ENCODE results near the gene FBRSL1.
"Not testable (repeated sequence)": the region's sequence is repeated elsewhere in the genome, so short reads cannot be mapped to it uniquely, and the experiment has no call there.

FBRSL1 gene

GRCh38 chr12:132530447-132530846 lies 40.5 kb downstream of the FBRSL1 start:
- TF ChIP-seq SPI1 (IDR thresholded peaks at IDR 0.05; ENCODE audit: borderline replicate concordance, low read depth): no peak
- TF ChIP-seq POLR2AphosphoS5 (IDR thresholded peaks at IDR 0.05; ENCODE audit: low read depth): no peak
- TF ChIP-seq GABPA (IDR thresholded peaks at IDR 0.05; ENCODE audit: low read depth): no peak

GRCh38 chr12:132530851-132531250 lies 40.9 kb downstream of the FBRSL1 start:
- DNase-seq (ENCODE audit: low read depth in 1 of 2, low spot score in 1 of 2): no peak

More at GRCh38 chr12:132530447-132530846, 40.5 kb downstream of the FBRSL1 start:
- Histone ChIP-seq H3K4me3 (replicated peaks; ENCODE audit: insufficient read depth, low read length) (no peak overlapping the region), H3K27ac (replicated peaks) (no peak overlapping the region), H3K27me3 (ENCODE audit: insufficient read depth, poor library complexity, severe bottlenecking) (no peaks in the 10 kb centered on the region)
- no peak for DNase-seq (ENCODE audit: low read depth in 1 of 2, low spot score in 1 of 2)

GRCh38 chr12:132532711-132533583 lies 43.0 kb downstream of the FBRSL1 start:
- H3K27me3 ChIP-seq (ENCODE audit: insufficient read depth, poor library complexity, severe bottlenecking); H3K4me3 ChIP-seq (replicated peaks; ENCODE audit: insufficient read depth, low read length); H3K27ac ChIP-seq (replicated peaks); DNase-seq (ENCODE audit: low read depth in 1 of 2, low spot score in 1 of 2): not testable (repeated sequence)

More at GRCh38 chr12:132530851-132531250, 40.9 kb downstream of the FBRSL1 start:
- Histone ChIP-seq H3K27ac (replicated peaks) (no peak overlapping the region), H3K4me3 (replicated peaks; ENCODE audit: insufficient read depth, low read length) (no peak overlapping the region), H3K27me3 (ENCODE audit: insufficient read depth, poor library complexity, severe bottlenecking) (no peaks in the 10 kb centered on the region)
- TF ChIP-seq POLR2AphosphoS5 (IDR thresholded peaks at IDR 0.05; ENCODE audit: low read depth) (no peak), SPI1 (IDR thresholded peaks at IDR 0.05; ENCODE audit: borderline replicate concordance, low read depth) (no peak), CTCF (IDR thresholded peaks at IDR 0.05; ENCODE audit: insufficient read depth, low read length) (no peak), GABPA (IDR thresholded peaks at IDR 0.05; ENCODE audit: low read depth) (no peak), REST (IDR thresholded peaks at IDR 0.05; ENCODE audit: insufficient replicate concordance, low read depth) (no peak)

- Histone ChIP-seq H3K27ac (replicated peaks) (no peak overlapping the region), H3K27me3 (ENCODE audit: insufficient read depth, poor library complexity, severe bottlenecking) (no peaks in the 10 kb centered on the region), H3K4me3 (replicated peaks; ENCODE audit: insufficient read depth, low read length) (no peak overlapping the region)
- no peak for TF ChIP-seq GABPA (IDR thresholded peaks at IDR 0.05; ENCODE audit: low read depth)
- no peak for TF ChIP-seq POLR2AphosphoS5 (IDR thresholded peaks at IDR 0.05; ENCODE audit: low read depth)
- TF ChIP-seq SPI1 (IDR thresholded peaks at IDR 0.05; ENCODE audit: borderline replicate concordance, low read depth): no peak
- no peak for TF ChIP-seq REST (IDR thresholded peaks at IDR 0.05; ENCODE audit: insufficient replicate concordance, low read depth)
- no peak for TF ChIP-seq CTCF (IDR thresholded peaks at IDR 0.05; ENCODE audit: insufficient read depth, low read length)
- DNase-seq (ENCODE audit: low read depth in 1 of 2, low spot score in 1 of 2): no peak
Measured at GRCh38 chr12:132533584-132533958, 43.6 kb downstream of the FBRSL1 start.

Measured in HL-60 (cell line).